AG04450 (cell line): ENCODE results near the gene INO80B. TPM values are rescaled to one million over a fixed set of nuclear protein-coding genes. Genes with fewer than 3 reads are reported as not detected.

ENCODE experiments used
- CTCF ChIA-PET: fragments of 300-600, 350-600 bp; formaldehyde crosslinking; extraction: SDS; loops from one replicate; lab custom pipeline; 2022; ENCODE audit warnings: antibody characterized with exemption, inconsistent platforms; lab: Charles Lee
- POLR2A ChIA-PET: fragments of 350-600 bp; formaldehyde crosslinking; extraction: SDS; loops from one replicate; lab custom pipeline; 2021; ENCODE audit warnings: antibody characterized with exemption, inconsistent platforms; lab: Yijun Ruan, JAX
- DNase-seq: peaks from one replicate; pipeline ENCODE4 v3.0.0-alpha.2; 2011; ENCODE audit warnings: low read depth, low spot score
- H3K27ac ChIP-seq: one replicate; pipeline ENCODE4 v1.5.1; 2012; ENCODE audit warnings: low read depth, low read length, control low read depth
- H3K27me3 ChIP-seq: one replicate; pipeline ENCODE4 v1.6.0; 2012; ENCODE audit warnings: low read length; ENCODE audit not compliant: control insufficient read depth, insufficient read depth
- H3K4me3 ChIP-seq: 2 replicates; pipeline ENCODE4 v1.5.1; 2011; ENCODE audit warnings: mild to moderate bottlenecking, low read depth, low read length, control low read depth
- H3K9me3 ChIP-seq: 2 replicates; pipeline ENCODE4 v1.5.1; 2012; ENCODE audit warnings: low read length; ENCODE audit not compliant: control insufficient read depth, insufficient read depth
- CTCF ChIP-seq: IDR thresholded peaks from 2 replicates; pipeline ENCODE4 v1.5.1; 2011; ENCODE audit warnings: low read depth, low read length, control low read depth, inconsistent platforms
- polyA plus RNA-seq: library from polyadenylated mRNA; depleted of rRNA; stranded (reverse); fragments of >200 nt; gene quantifications from 2 replicates; pipeline ENCODE4 v1.2.3, GENCODE V29; 2011

The INO80B gene
- polyA plus RNA-seq, 1 experiment, result 4.8 TPM

GRCh38 chr2:74486141-74486540 is 31.3 kb downstream of the INO80B start:
- TF ChIP-seq CTCF, result no peak
- Histone ChIP-seq H3K27ac (no peak overlapping the region), H3K9me3 (no peaks in the 10 kb centered on the region; the same call in 1 of the 2 replicates), H3K27me3 (no peaks in the 10 kb centered on the region), H3K4me3 (no peak overlapping the region)
- POLR2A ChIA-PET, result no interaction called here
- no peak for DNase-seq
- CTCF ChIA-PET, result interaction anchor here (12.6 kb wide), 1 partner anchor 101 kb away, joined by 174 read pairs; no protein-coding TSS in a partner anchor

- Histone ChIP-seq H3K27me3 (no peaks in the 10 kb centered on the region), H3K9me3 (no peaks in the 10 kb centered on the region), H3K27ac (no peak overlapping the region), H3K4me3 (no peak overlapping the region)
- DNase-seq, result no peak
- ChIA-PET CTCF (interaction anchor here (12.6 kb wide), 1 partner anchor 98 kb away, joined by 174 read pairs; no protein-coding TSS in a partner anchor), POLR2A (interaction anchor here (1.0 kb wide), 1 partner anchor 15 kb away, joined by 3 read pairs; no protein-coding TSS in a partner anchor)
- TF ChIP-seq CTCF, result no peak
Measured at GRCh38 chr2:74488643-74489481, 34.0 kb downstream of the INO80B start.

GRCh38 chr2:74489906-74490305 is 35.0 kb downstream of the INO80B start:
- ChIA-PET CTCF (interaction anchor here (12.6 kb wide), 1 partner anchor 97 kb away, joined by 174 read pairs; no protein-coding TSS in a partner anchor), POLR2A (no interaction called here)
- no peak for DNase-seq
- no peak overlapping the region for H3K4me3 ChIP-seq
- TF ChIP-seq CTCF, result no peak
- no peaks in the 10 kb centered on the region for H3K9me3 ChIP-seq
- H3K27ac ChIP-seq, result no peak overlapping the region
- no peaks in the 10 kb centered on the region for H3K27me3 ChIP-seq

- DNase-seq, result no peak
- ChIA-PET POLR2A (no interaction called here), CTCF (no interaction called here)
- Histone ChIP-seq H3K27me3 (no peaks in the 10 kb centered on the region), H3K27ac (no peak overlapping the region), H3K4me3 (no peak overlapping the region), H3K9me3 (no peaks in the 10 kb centered on the region)
- TF ChIP-seq CTCF, result no peak
Measured at GRCh38 chr2:74491648-74492544, 37.0 kb downstream of the INO80B start.
